NCI-H526 (cell line): ENCODE measurements around the gene PIM3.

Experiments
- DNase-seq, 2 experiments: peaks; one replicate each; lab custom pipeline; 2025; lab: John Stamatoyannopoulos, UW

The PIM3 gene

DNA sequence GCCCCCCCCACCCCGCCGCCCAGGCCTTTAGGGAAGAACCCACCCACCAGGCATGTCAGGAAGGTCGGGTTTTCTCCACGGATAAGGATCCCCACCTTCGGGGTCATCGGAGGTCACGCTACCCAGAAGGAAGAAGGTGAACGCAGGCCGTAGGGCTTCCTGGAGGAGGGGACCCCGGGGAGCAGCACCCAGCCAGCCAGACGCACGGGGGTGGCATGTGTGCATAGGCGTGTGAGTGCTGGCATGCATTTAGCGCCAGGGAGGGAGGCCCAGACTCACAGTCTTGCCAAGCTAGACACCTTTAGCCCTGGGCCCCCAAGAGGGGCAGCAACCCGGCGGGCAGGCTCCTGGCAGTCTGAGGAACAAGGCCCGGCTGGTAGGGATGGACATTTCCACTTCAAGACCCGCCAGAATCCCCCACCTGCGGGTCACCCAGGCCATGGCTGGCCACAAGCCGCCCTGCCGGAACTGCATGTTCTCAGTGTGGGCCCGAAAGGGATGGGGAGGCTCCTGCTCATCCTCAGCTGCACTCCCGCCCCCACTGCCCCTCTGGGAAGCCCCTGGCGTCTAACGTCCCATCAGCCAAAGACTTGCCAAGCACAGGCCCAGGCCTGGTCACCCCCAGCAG lies 16.7 kb upstream of the PIM3 start:
- DNase-seq: no peak

DNA sequence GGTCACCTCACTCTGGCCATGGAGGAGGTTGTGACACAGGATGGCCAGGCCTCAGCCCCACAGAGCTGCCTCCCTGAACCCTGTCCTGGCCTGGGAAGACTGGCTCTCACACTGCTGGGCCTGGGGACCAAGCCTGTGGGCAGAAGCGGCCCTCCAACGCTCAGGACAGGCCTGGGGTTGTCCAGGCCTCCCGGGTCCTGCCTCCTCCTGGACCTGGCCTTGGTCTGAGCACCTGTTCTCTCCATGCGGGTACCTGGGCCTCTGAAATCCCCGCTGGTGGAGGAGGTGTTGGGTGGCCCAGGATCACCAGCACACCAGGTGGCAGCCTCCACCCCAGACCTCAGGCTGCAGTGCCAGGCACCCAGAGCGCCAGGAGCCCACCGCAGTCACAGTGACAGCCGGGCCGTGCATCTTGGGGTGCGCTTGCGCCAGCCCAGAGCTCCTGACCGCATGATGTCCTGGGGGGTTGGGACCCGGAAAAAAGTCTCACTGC lies 16.1 kb upstream of the PIM3 start:
- DNase-seq: no peak

DNA sequence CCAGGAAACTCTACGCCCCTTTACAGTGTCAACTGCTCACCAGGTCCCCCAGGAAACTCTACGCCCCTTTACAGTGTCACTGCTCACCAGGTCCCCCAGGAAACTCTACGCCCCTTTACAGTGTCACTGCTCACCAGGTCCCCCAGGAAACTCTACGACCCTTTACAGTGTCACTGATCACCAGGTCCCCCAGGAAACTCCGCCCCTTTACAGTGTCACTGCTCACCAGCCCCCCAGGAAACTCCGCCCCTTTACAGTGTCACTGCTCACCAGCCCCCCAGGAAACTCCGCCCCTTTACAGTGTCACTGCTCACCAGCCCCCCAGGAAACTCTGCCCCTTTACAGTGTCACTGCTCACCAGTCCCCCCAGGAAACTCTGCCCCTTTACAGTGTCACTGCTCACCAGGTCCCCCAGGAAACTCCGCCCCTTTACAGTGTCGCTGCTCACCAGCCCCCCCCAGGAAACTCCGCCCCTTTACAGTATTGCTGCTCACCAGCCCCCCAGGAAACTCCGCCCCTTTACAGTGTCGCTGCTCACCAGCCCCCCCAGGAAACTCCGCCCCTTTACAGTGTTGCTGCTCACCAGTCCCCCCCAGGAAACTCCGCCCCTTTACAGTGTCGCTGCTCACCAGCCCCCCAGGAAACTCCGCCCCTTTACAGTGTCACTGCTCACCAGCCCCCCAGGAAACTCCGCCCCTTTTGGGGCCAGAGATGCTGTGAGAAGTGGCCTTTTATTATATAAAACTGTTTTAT lies 15.4 kb upstream of the PIM3 start:
- peak in 1 of 2 experiments; percentile 28 for DNase-seq

DNA sequence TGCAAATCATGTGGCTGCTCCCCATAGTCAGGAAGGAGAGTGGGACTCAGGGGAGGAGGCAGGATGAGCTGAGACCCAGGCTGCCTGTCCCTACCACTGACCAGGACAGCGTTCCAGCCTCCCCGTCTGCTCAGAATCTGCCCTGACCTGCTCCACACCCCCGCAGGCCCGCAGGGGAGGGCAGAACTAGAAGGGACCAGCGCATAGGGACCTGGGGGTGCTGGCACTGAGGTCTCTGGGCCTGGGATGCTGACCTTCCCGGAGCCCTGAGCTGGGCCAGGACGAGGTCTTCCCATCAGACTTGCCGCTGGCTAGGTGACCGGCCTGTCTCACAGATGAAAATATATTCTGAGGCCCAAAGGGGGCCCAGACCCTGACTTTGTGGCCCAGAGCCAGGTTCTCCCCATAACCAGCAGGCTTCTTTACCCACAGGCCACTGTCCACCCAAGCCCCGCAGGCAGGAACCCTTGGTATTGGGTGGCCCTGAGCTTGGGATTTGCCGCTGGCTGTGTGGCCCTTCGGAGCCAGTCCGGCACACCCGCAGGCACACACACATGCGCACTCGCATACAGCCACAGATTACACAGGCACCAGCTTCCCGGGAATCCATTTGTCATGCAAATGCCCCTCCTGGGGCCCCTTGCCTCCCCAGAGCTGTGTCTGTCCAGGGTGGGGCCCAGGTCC lies 13.8 kb upstream of the PIM3 start:
- DNase-seq: peak; percentile 34 to 86

DNA sequence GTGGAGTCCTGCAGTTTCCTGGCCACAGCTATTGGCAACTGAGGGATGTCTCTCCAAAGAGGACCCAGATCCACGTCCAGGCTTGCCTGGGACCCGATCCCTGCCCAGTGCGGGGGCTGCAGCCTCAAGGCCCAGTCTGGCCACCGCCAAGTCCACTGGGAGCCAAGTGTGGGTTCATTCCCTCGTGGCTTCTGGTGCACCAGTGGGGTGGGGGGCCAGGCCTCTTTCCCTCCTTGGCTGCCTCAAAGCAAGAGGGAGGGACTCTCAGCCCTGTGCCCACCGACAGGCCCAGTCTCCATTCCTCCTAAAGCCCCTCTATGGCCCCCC lies 13.3 kb upstream of the PIM3 start:
- no peak for DNase-seq

DNA sequence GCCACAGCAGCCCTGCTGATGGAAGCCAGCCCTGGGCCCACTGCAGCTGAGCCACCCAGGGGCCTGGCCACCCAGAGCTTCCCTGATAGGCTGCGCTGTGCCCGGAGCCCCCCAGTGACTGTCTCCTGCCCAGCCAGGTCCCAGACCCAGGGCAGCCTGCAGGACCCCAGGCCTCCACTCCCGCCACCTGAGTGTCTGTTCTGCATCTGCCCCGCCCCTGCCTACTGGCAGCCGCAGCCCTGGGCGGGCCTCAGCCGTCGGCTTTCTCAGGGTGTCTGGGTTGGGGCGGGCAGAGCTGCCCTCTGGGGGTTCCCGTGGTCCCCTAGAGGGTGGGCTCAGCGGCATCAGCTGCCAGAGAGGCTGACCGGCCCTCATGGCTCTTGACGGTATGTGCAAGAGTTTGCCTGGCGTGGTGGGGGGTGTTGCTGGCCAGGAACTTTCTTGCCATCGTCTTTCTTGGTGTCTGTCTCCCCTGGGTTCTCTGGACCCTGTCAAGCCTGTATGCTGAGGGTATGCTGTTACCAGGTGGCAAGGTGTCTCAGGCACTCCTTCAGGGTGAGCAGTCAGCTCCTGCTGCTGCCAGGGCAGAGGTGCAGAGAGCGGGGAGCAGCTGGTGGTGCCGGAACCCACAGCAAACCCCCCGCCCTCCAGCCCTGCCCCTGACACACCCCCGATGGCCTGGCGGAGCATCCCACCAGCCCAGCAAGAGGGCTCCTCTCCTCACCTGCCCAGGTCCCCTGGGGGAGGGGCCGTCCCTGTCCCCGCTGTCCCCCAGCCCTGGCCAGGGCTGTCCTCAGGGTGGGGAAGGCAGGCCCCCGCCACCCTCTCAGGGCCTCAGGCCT lies 12.2 kb upstream of the PIM3 start:
- peak in 1 of 2 experiments; percentile 30 for DNase-seq

DNA sequence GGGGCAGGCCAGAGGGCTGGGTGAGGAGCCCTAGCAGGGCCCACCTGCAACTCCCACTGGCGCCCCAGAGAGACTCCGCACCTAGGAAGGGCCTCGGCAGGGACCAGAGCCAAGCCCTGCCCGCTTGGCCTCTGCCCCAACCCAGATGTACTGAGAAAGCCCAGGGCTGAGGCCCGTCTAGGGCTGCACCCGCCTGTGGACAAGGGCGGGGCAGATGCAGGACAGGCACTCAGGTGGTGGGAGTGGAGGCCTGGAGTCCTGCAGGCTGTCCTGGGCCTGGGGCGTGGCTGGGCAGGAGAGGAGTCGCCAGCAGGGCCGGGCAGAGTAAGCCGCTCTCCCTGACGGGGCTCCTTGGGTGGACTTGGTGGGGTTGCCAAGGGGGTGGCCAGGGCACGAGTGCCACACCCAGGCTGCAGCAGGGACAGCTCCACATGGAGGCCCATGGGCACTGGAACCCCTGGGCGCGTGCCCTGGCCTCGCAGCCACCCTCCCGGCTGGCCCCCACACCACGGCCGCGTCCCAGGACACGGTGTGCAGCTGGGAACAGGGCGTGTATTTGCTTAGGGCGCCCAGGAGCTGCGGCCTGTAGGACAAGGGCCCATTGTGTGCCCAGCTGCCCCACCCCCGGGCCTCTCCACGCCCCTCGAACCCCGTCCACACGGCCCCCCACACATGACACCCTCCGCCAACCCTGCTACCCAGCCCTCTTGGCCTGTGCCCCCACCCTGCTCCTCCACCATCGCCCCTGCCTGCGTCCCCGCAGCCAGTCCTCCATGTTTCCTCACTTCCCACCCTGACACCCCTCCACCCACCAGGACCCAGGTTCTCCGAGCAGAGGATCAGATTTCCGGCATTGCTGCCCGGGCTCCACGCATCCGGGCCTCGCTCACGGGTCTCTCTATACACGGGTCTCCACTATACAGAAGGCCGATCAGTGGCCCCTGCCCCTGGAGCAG lies 11.3 kb upstream of the PIM3 start:
- peak in 1 of 2 experiments; percentile 65 for DNase-seq

DNA sequence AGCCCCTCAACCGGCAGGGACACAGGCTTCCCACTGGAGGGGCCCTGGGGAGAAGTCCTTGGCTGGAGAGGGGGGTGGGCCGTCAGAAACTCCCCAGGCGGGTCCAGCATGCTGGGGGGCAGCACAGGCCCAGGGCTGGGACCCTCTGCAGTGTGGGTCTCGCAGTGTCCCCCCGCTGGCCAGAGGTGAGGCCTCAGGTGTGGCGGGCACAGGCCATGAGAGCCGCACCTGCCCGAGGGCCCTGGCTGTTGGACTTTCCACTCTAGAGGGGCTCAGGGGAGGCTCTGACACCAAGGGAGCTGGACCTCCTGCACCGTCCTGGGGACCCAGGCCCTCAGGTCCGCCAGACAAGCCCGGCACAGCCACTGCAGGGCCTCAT lies 10.7 kb upstream of the PIM3 start:
- no peak for DNase-seq

DNA sequence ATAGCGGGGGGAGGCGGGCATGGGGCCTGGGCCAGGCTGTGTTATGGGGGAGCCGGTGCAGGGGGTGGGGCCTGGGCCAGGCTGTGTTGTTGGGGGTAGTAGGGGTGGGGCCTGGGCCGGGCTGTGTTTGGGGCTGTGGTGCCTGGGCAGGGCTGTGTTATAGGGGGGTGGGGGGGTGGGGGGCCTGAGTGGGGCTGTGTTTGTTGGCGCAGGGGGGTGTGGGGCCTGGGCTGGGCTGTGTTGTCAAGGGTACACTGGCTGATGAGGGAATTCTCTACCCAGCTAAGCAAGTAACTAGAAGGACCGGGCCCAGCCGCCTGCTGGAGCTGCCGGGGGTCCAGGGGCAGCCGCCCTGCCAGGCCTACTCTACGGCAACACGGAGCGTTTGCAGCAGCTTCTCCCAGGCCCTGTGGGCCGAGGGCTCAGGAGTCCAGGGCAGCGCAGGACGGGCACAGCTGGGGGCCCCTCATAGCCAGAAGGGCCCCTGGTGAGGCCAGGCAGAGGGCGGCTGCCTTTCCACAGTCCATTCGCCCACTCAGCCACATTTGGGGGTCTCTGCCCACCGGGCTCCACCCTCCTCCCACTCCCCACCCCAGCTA lies 10.1 kb upstream of the PIM3 start:
- no peak for DNase-seq

DNA sequence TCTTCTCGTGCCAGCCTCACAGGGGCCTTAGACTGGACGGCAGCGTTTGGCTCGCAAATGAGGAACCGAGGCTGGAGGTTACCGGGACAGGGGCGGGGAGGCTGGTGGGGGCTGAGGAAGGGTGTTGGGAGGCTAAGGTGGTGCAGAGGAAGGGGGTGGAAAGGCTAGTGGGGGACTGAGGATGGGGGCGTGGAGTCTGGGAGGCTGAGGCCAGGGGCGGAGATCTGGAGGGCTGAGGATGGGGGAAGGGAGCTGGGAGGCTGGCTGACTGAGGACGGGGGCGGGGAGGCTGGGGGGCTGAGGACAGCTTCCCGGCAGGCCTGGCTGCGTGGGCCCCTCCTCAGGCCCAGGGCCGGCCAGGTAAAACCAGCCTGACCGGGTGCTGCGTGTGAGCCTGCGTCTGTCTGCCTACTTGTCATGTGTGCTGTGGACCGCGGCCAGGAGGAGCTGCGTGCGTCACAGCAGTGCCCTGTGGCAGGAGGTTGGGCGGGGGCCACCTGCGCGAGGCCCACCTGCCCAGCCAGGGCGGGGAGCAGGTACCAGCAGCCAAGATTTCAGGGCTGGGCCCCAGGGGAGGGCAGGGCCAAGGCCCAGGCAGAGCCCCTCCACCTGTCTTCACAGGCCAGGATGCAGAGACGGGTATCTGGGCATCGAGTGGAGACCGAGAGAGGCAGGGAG lies 9.4 kb upstream of the PIM3 start:
- DNase-seq: peak in 1 of 2 experiments; percentile 56

DNA sequence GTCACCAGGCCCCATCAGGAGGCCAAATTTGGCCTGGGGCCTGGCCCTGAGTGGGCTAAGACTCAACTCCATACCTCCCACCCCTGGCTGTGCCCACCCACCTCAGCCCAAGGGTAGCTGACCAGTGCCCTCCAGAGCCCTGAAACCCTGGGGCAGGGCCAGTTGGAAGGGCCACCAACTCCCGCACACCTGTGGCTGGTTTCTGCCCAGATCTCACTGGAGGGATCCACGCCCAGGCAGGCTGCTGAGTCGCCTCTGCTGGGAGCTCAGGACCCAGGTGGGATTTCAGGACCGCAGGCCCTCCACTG lies 8.9 kb upstream of the PIM3 start:
- no peak for DNase-seq

DNA sequence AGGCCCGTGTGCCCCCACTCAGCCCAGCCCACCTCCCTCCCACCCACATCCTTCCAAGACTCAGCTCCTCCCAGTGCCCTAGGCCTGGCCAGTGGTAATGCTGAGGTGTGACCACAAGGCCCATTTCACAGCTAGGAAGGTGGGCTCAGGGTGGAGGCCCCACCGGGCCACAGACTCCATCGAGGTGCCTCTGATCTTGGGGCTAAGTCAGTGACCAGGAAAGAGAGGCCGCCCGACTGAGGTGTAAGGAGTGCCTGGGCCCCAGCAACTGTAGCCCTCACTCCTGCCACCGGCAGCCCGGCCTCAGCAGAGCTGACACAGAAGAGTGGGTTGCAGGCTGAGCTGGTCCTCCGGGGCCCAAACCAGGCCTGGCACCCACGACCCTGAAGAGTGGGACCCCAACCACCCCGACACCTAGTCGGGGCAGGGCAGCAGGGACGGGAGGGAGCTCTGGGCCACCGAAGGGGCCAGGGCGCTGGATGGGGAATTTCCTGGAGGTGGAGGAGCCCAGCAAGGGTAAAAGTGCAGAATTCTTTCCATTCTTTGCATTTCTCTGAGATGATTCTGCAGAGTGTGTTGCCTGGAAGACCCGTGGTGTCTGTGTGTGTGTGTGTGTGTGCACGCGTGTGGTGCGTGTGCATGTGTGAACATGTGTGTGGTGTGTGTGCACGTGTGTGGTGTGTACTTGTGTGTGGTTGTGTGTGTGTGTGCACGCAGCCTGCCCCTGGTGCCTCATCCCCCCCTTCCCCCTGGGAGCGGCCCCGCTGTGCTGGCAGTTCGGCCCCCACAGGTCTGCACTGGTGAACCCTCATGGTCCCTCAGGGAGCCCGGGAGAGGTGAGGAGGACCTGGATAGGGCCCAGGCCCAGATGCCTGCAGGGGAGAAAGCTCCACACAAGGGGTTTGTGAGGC lies 8.3 kb upstream of the PIM3 start:
- no peak for DNase-seq

DNA sequence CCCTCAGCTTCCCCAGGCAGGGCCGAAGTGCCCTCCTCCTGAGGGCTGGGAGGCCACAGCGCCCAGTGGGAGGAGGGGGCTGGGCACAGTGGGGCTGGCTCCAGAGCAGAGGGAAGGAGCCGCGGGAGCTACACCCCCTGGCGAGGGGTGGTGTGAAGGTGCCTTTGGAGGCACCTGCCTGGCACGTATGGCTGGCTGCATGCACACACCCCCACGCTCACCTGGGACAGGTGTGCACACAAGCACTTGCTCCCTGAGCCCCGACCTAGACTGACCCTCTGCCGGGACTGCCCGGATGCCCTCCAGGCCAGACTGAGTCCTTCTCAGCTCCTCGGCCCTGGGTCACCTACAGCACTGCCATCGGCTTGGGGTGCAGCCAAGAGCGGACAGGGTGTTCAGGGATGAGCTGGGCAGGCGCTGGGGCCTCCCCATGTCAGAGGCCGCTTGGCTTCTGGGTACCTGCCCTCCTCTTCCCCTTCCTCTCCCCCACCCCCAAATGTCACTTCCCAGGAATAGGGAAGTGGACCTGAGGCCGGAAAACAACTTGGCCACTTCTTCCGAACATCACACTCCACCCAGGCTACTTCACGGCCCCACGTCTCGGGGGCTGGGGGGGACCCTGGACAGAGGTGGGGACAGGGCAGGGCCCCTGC lies 7.4 kb upstream of the PIM3 start:
- no peak for DNase-seq

DNA sequence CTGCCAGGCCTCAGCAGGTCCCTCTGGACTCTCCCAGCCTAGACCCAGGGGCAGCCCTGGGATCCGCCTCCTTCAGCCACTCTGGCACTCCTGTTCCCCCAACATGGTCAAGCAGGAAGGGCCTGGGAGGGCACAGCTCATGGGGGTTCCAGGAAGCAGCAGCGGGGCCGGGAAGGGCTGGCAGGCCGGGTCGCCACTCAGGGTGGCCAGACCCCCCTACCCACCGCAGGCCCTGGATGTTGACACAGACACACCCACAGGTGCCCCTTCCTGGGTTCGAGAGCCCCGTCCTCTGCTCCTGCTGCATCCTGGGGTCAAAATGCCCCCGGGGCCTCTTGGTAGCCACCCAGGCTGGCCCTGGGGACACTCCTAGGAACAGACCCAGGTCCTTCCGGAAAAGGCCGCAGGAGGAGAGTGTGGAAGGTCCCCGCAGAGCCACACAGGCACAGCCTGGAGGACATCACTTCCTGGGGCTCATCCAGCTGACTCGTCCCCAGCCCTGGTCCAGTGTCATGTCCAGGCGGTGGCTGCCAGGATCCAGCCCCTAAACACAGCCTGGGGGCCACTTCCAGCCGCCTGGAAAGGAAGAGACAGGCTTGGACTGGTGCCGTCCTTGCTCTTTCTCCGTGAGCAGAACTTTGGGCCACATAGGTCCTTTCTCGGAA lies 6.8 kb upstream of the PIM3 start:
- DNase-seq: no peak

DNA sequence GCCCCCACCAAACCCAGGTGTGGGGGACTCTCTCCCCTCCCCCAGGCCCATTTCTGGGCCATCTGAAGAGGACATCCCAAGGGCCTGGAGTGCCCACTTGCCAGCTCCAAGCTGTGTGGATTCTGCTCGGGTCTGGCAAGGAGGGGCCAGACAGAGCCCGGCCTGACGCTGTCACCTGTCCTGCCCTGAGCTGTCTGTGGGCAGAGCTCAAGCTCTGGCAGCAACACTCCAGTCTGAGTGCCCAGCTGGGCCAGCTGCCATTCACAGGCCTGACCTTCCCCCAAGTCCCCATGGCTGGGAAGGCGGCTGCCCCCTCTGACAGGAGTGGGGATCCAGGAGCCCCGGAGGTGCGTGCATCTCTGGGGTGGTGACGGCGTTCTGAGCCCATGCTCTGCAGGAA lies 6.2 kb upstream of the PIM3 start:
- no peak for DNase-seq

DNA sequence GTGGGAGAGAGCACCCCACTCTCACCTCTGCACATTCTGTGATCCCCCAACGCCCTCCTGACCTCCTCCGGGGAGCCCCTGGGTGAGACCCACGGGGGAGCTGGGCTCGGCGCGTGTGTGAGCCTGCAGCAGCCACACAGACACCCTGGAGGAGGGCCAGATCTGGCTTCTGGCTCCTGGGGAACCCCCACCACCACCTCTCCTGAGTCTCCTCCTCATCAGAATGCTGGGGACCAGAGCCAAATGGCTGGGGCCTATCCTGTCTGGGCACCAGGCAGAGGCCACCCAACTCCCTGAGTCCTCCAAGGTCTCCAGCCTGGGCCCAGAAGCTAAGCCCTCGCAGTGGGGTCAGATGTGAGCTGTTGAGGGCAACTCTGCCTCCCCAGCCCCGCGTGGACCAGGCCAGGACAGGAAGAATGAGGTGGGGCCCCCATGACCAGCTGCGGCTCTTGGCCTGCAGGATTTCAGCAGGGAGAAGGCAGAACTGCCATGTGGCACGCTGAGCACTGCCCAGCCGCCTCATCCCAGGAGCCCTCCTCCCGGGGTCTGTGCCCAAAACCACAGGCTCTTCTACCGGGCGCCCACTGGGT lies 5.5 kb upstream of the PIM3 start:
- DNase-seq: no peak

DNA sequence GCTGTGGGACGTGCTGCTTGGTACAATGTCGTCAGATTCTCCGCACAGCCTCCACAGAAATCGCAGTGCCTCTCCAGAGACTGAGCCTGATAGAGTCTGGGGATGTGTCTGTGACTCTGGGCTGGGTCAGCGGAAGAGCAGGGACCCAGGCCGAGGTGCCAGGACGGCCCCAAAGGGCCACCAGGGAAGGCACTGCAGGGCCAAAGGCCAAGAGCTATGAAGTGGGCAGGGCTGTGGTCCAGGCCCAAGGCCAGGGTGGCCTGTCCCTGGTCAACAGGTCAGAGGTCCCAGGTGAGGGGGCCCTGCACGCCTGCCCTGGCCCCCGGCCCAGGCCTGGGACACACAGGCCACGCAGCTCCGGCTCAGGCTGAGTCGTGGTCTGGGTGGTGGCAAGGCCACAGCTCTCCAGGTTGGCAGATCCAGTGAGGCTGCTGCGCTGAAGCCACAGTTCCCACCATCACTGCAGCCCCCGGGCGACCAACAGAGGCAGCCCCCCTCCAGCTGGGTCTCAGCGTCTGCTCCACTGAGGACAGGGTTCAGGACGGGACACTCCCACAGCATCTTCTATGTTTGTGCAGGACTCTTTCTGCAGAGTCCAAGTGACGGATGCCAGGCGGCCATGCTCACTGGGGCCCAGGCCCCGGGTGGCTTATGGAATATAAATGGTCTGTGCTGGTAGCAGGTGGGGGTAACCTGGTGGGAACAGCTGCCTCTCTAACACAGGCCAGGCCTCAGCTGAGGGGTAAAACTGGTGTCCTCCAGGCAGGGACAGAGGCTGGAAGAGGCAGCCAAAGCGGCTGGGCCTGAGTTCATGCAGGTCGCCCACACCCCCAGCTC lies 4.8 kb upstream of the PIM3 start:
- DNase-seq: no peak
